Smooth muscle cell of the umbilical artery (primary cell): ENCODE measurements around the gene SLC22A31. TPM values are rescaled to one million over a fixed set of nuclear protein-coding genes. Genes with fewer than 3 reads are reported as not detected.

ENCODE experiments used
- total RNA-seq: library from RNA; depleted of rRNA; stranded (reverse); fragments of >200 nt; gene quantifications from 2 replicates; pipeline ENCODE4 v1.2.3, GENCODE V29; 2014

The SLC22A31 gene
- total RNA-seq: 0.18 and 8.6 TPM in 2 replicates

DNA sequence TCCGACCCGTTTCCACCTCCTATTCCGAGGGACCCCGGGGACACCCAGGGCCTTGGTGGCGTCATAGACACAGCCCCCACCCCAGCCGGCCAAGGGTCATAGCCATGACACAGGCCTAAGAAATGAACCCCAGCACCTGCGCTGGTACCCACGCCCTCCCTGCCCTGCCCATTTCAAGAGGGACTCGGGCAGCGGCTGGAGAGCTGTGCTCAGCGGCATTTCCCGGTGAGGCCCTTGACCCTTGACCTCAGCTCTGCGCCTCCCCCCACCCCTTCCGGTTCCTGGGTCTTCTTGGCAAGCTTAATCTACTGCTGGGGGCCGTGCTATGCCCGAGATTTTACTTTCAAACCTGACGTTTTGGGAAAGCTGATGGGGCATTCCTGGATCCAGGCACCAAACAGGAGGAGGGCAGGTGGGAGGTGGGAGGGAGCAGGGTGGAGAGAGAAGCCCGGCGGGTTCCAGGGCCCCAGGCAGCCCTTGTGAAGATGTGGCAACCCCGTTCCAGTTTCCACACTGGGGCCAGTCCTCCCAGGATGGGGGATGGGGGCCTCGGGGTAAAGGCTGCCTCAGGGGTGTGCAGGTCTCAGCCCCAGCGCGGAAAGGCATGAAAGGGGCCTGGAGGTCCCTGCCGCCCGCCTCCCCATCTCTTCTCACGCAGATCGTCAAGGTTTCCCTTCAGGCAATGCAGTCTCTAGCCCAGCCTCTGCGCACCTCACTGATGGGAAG lies at the start of gene SLC22A31:
Gene SLC22A31 (minus strand): TSS at position 414 of the 726 bp plus-strand sequence. CDS start 36 bp downstream, at position 378.

GRCh38 chr16:89217388-89218191 lies 17.3 kb upstream of the SLC22A31 start, which contains the start of gene ZNF778:
Gene ZNF778 (plus strand): TSS chr16:89217703. CDS start chr16:89221128, 3,425 bp downstream.

DNA sequence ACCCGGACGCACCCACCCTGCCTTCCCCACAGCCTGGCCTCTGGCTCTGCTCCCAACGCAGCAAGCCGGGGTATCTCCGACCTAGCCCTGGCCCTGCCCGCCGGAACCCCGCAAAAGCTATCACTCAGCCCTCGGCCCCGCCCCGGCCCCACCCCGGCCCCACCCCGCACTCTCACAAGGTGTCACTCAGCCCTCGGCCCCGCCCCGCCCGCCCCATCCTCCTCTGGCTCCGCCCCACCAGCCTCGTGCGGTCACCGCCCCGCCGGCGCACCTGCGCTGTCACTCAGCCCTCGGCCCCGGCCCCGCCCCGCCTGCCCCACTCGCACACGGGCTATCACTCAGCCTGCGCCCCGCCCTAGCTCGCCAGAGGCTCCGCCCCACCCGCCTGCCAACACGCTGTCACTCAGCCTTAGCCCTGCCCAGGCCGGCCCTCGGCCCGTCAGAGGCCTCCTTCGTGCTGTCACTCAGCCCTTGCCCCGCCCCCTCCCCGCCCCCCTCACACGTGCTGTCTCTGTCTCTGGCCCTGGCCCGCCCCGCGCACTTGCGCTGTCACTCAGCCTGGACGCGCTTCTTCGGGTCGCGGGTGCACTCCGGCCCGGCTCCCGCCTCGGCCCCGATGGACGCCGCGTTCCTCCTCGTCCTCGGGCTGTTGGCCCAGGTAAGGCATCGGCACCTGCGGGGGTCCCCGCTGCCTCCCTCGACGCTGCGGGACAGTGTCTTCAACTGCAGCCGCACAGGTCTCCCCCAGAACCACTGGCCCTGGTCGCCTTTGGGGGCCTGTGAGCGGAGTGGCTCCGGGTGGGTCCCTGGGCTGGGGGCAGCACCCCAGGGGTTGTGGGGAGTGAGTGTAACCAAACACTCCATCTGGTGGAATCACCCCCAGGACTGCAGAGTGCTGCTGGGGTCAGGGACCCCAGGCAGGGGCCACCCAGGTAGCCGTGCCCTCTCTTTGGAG lies 28.8 kb downstream of the SLC22A31 start, which contains the start of gene CDH15:
Gene CDH15 (plus strand): TSS at position 533 of the 955 bp plus-strand sequence. CDS start 84 bp downstream, at position 617.

Other genes with a start within 250 kb of the SLC22A31 start
- not detected in 2 replicates for gene CBFA2T3, start 223.3 kb downstream of the SLC22A31 start, total RNA-seq
- 16.9 and 21.0 TPM in 2 replicates for gene ACSF3, start 106.7 kb downstream of the SLC22A31 start, total RNA-seq
- gene CDH15, start 28.8 kb downstream of the SLC22A31 start, total RNA-seq: 0.09 and 0.89 TPM in 2 replicates
- gene ZNF778, start 17.2 kb upstream of the SLC22A31 start, total RNA-seq: 14.0 and 19.5 TPM in 2 replicates